Endodermal cell (in vitro differentiated cells): ENCODE data around the gene TRPM4. TPM values are rescaled to one million over a fixed set of nuclear protein-coding genes. Genes with fewer than 3 reads are reported as not detected.

ENCODE experiments used
- DNase-seq: peaks from one replicate; pipeline ENCODE4 v3.0.0-alpha.2; 2017
- H3K27ac ChIP-seq: 2 replicates; pipeline ENCODE4 v1.5.1; 2013; ENCODE audit warnings: mild to moderate bottlenecking, low read depth, low read length, moderate library complexity
- H3K27me3 ChIP-seq: 2 replicates; pipeline ENCODE4 v1.6.1; 2013; ENCODE audit warnings: mild to moderate bottlenecking, low read length, moderate library complexity; ENCODE audit not compliant: insufficient read depth, control insufficient read depth, poor library complexity, severe bottlenecking
- H3K36me3 ChIP-seq: 2 replicates; pipeline ENCODE4 v1.7.0; 2013; ENCODE audit warnings: mild to moderate bottlenecking, low read length, moderate library complexity; ENCODE audit not compliant: control insufficient read depth, insufficient read depth
- H3K4me1 ChIP-seq: one replicate; pipeline ENCODE4 v1.7.0; 2013; ENCODE audit warnings: low read length; ENCODE audit not compliant: control insufficient read depth, insufficient read depth
- H3K4me3 ChIP-seq: 2 replicates; pipeline ENCODE4 v1.5.1; 2013; ENCODE audit warnings: mild to moderate bottlenecking, low read length, moderate library complexity
- H3K9ac ChIP-seq: 2 replicates; pipeline ENCODE4 v1.6.1; 2013; ENCODE audit warnings: mild to moderate bottlenecking, low read length, moderate library complexity; ENCODE audit not compliant: poor library complexity, severe bottlenecking; ENCODE audit errors: extremely low read depth
- H3K9me3 ChIP-seq: 2 replicates; pipeline ENCODE4 v1.6.1; 2013; ENCODE audit warnings: mild to moderate bottlenecking, low read length, moderate library complexity; ENCODE audit not compliant: control insufficient read depth
- H3K27ac Mint-ChIP-seq: 2 replicates; pipeline ENCODE4 v1.8.0; 2020; ENCODE audit warnings: mixed read lengths
- H3K27me3 Mint-ChIP-seq: 2 replicates; pipeline ENCODE4 v1.8.0; 2021; ENCODE audit warnings: mild to moderate bottlenecking, mixed read lengths; ENCODE audit not compliant: insufficient read depth
- H3K36me3 Mint-ChIP-seq: 2 replicates; pipeline ENCODE4 v1.8.0; 2020; ENCODE audit warnings: low read depth, mixed read lengths
- H3K4me1 Mint-ChIP-seq: 2 replicates; pipeline ENCODE4 v1.8.0; 2020; ENCODE audit warnings: mixed read lengths
- H3K4me3 Mint-ChIP-seq: 2 replicates; pipeline ENCODE4 v1.8.0; 2020; ENCODE audit warnings: mild to moderate bottlenecking, moderate library complexity, mixed read lengths
- H3K9me3 Mint-ChIP-seq: 2 replicates; pipeline ENCODE4 v1.8.0; 2020; ENCODE audit warnings: mild to moderate bottlenecking, mixed read lengths
- WGBS, 2 experiments: methylation state at CpG; one replicate each; pipeline versions ENCODE4 v1.1.5 to v1.1.7; 2013; ENCODE audit warnings: missing lambda C conversion rate in 2 of 2, mixed read lengths in 1 of 2; ENCODE audit not compliant: insufficient coverage in 1 of 2, insufficient read length in 1 of 2; 5-methylcytosine and 5-hydroxymethylcytosine counted together
- total RNA-seq, 2 donors: library from RNA; stranded (reverse); fragmentation: NEBNext Ultra II Directional in 1 of 2; extraction: Animal tissue kit (Norgen Biotek cat#: 25700) in 1 of 2; gene quantifications; 2 replicates in 1 of 2; 3 replicates in 1 of 2; pipeline ENCODE4 v1.2.1, GENCODE V29; 2021
- TF ChIP-seq, protein P1 (sequence below): fragments of 200-600 bp; sonication (generic); conservative IDR thresholded peaks from 2 replicates; pipeline ENCODE4 v1.5.0; 2021; ENCODE audit warnings: antibody characterized with exemption, mild to moderate bottlenecking

The TRPM4 gene
- total RNA-seq, 2 donors from 2014 or later = 22.0 to 33.3 TPM

DNA sequence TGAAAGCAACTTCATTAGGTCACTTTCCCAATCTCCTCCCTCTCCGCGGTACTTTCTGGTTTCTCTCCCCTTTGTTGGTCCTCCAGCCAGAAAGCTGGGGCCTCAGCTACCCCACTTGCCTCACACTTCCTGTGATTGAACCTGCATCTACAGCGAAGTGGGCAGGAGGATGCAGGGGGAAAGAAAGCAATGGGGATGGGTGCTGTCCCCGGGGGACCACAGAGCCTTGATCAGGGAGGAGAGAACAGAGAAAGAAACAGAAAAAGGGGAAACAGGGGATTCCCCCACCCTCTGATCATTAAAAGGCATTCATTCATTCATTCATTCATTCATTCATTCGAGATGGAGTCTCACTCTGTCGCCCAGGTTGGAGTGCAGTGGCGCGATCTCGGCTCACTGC lies 74.2 kb downstream of the TRPM4 start:
- Histone ChIP-seq H3K36me3 (no peaks in the 10 kb centered on the region), H3K27ac (no peak overlapping the region), H3K4me1 (peaks cover 5% of the 10 kb centered on the region), H3K9me3 (peaks cover 8% of the 10 kb centered on the region), H3K9ac (no peak overlapping the region), H3K27me3 (peaks cover 12% of the 10 kb centered on the region), H3K4me3 (no peak overlapping the region)
- Mint-ChIP-seq H3K36me3 (no peaks in the 10 kb centered on the region), H3K27me3 (peaks cover 19% of the 10 kb centered on the region), H3K4me1 (peaks cover 3% of the 10 kb centered on the region), H3K9me3 (no peaks in the 10 kb centered on the region), H3K27ac (peak overlapping the region; percentile 55), H3K4me3 (no peak overlapping the region)
- TF ChIP-seq, protein P1, sequence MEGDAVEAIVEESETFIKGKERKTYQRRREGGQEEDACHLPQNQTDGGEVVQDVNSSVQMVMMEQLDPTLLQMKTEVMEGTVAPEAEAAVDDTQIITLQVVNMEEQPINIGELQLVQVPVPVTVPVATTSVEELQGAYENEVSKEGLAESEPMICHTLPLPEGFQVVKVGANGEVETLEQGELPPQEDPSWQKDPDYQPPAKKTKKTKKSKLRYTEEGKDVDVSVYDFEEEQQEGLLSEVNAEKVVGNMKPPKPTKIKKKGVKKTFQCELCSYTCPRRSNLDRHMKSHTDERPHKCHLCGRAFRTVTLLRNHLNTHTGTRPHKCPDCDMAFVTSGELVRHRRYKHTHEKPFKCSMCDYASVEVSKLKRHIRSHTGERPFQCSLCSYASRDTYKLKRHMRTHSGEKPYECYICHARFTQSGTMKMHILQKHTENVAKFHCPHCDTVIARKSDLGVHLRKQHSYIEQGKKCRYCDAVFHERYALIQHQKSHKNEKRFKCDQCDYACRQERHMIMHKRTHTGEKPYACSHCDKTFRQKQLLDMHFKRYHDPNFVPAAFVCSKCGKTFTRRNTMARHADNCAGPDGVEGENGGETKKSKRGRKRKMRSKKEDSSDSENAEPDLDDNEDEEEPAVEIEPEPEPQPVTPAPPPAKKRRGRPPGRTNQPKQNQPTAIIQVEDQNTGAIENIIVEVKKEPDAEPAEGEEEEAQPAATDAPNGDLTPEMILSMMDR = no peak
- WGBS, 2 experiments = 69 to 80% methylated on average over 5 to 9 of the region's 9 CpGs
- DNase-seq = no peak

- Mint-ChIP-seq H3K4me3 (no peak overlapping the region), H3K9me3 (no peaks in the 10 kb centered on the region), H3K4me1 (peaks cover 3% of the 10 kb centered on the region), H3K36me3 (no peaks in the 10 kb centered on the region), H3K27ac (no peak overlapping the region), H3K27me3 (peaks cover 28% of the 10 kb centered on the region)
- TF ChIP-seq, protein P1 = no peak
- Histone ChIP-seq H3K4me3 (no peak overlapping the region), H3K27me3 (peaks cover 12% of the 10 kb centered on the region), H3K36me3 (no peaks in the 10 kb centered on the region), H3K27ac (no peak overlapping the region), H3K9ac (no peak overlapping the region), H3K4me1 (peaks cover 5% of the 10 kb centered on the region), H3K9me3 (peaks cover 8% of the 10 kb centered on the region)
- DNase-seq = no peak
- WGBS, 2 experiments = 80 to 100% methylated on average over 1 of the region's 1 CpG
Observed at GRCh38 chr19:49233163-49233562, 75.6 kb downstream of the TRPM4 start.

- TF ChIP-seq, protein P1 = no peak
- Mint-ChIP-seq H3K4me1 (peaks cover 10% of the 10 kb centered on the region), H3K27ac (no peak overlapping the region), H3K9me3 (no peaks in the 10 kb centered on the region), H3K27me3 (peaks cover 25% of the 10 kb centered on the region), H3K4me3 (no peak overlapping the region), H3K36me3 (no peaks in the 10 kb centered on the region)
- Histone ChIP-seq H3K4me3 (no peak overlapping the region), H3K27ac (no peak overlapping the region), H3K4me1 (no peaks in the 10 kb centered on the region), H3K36me3 (no peaks in the 10 kb centered on the region), H3K27me3 (no peaks in the 10 kb centered on the region), H3K9ac (no peak overlapping the region), H3K9me3 (no peaks in the 10 kb centered on the region)
- WGBS, 2 experiments = 90 to 96% methylated on average over 6 to 7 of the region's 7 CpGs
- DNase-seq = no peak
Observed at GRCh38 chr19:49241769-49242168, 84.2 kb downstream of the TRPM4 start.
